Activated CD4-positive, alpha-beta T cell treated with anti-CD3 and anti-CD28 coated beads, Interleukin-2, amount 10 ng/mL, durations not matched to agents 24 days and 14 days (primary cell): ENCODE results near the gene VWA2. TPM values are rescaled to one million over a fixed set of nuclear protein-coding genes. Genes with fewer than 3 reads are reported as not detected.

ENCODE experiments used
- DNase-seq: peaks from one replicate; pipeline ENCODE4 v3.0.0; 2022
- H3K27ac Mint-ChIP-seq: one replicate; pipeline ENCODE4 v1.8.0; 2022; ENCODE audit warnings: mild to moderate bottlenecking, mixed read lengths
- H3K27me3 Mint-ChIP-seq: one replicate; pipeline ENCODE4 v1.8.0; 2022; ENCODE audit warnings: mixed read lengths
- H3K36me3 Mint-ChIP-seq: one replicate; pipeline ENCODE4 v1.8.0; 2022; ENCODE audit warnings: low read depth, mild to moderate bottlenecking, mixed read lengths
- H3K4me1 Mint-ChIP-seq: one replicate; pipeline ENCODE4 v1.8.0; 2021; ENCODE audit warnings: mixed read lengths
- H3K4me3 Mint-ChIP-seq: one replicate; pipeline ENCODE4 v1.8.0; 2022; ENCODE audit warnings: mild to moderate bottlenecking, moderate library complexity, mixed read lengths
- H3K9me3 Mint-ChIP-seq: one replicate; pipeline ENCODE4 v1.8.0; 2021; ENCODE audit warnings: mixed read lengths
- intact Hi-C: fragments of 100-400 bp; cut with micrococcal nuclease; formaldehyde crosslinking; loops from one replicate; pipeline ENCODE4 v1.15.1; 2023
- total RNA-seq: library from RNA; stranded (reverse); gene quantifications from 2 replicates; pipeline ENCODE4 v1.2.3, GENCODE V29; 2022

Gene VWA2
- total RNA-seq, 1 donor from 2014 or later: not detected

- H3K36me3 Mint-ChIP-seq: no peaks in the 10 kb centered on the region
- no peaks in the 10 kb centered on the region for H3K9me3 Mint-ChIP-seq
- H3K27ac Mint-ChIP-seq: no peak overlapping the region
- intact Hi-C loops: no loop called here
- H3K4me3 Mint-ChIP-seq: no peak overlapping the region
- no peak for DNase-seq
- H3K4me1 Mint-ChIP-seq: no peaks in the 10 kb centered on the region
- peaks cover 23% of the 10 kb centered on the region for H3K27me3 Mint-ChIP-seq
These were observed 6.4 kb upstream of the VWA2 start for GRCh38 chr10:114232561-114233176.

GRCh38 chr10:114233482-114233881, 5.6 kb upstream of the VWA2 start:
- Mint-ChIP-seq H3K27me3 (peaks cover 25% of the 10 kb centered on the region), H3K27ac (no peak overlapping the region), H3K36me3 (no peaks in the 10 kb centered on the region), H3K4me3 (no peak overlapping the region), H3K9me3 (no peaks in the 10 kb centered on the region), H3K4me1 (no peaks in the 10 kb centered on the region)
- DNase-seq: no peak
- intact Hi-C loops: no loop called here

- Mint-ChIP-seq H3K4me3 (no peak overlapping the region), H3K9me3 (no peaks in the 10 kb centered on the region), H3K27ac (no peak overlapping the region), H3K36me3 (no peaks in the 10 kb centered on the region), H3K4me1 (peaks cover 1% of the 10 kb centered on the region), H3K27me3 (peaks cover 29% of the 10 kb centered on the region)
- intact Hi-C loops: no loop called here
- DNase-seq: no peak
These were observed 4.9 kb upstream of the VWA2 start for GRCh38 chr10:114234132-114234531.

- Mint-ChIP-seq H3K4me3 (no peak overlapping the region), H3K4me1 (peaks cover 1% of the 10 kb centered on the region), H3K27ac (no peak overlapping the region), H3K27me3 (peaks cover 54% of the 10 kb centered on the region), H3K9me3 (no peaks in the 10 kb centered on the region), H3K36me3 (no peaks in the 10 kb centered on the region)
- intact Hi-C loops: no loop called here
- DNase-seq: no peak
These were observed 916 bp downstream of the VWA2 start for GRCh38 chr10:114239994-114240345.

- no peak overlapping the region for H3K4me3 Mint-ChIP-seq
- H3K4me1 Mint-ChIP-seq: peaks cover 1% of the 10 kb centered on the region
- H3K9me3 Mint-ChIP-seq: no peaks in the 10 kb centered on the region
- peaks cover 50% of the 10 kb centered on the region for H3K27me3 Mint-ChIP-seq
- intact Hi-C loops: no loop called here
- H3K27ac Mint-ChIP-seq: no peak overlapping the region
- H3K36me3 Mint-ChIP-seq: no peaks in the 10 kb centered on the region
- DNase-seq: no peak
These were observed 3.2 kb downstream of the VWA2 start for GRCh38 chr10:114242235-114242634.

GRCh38 chr10:114243661-114244060, 4.6 kb downstream of the VWA2 start:
- no peak for DNase-seq
- no peaks in the 10 kb centered on the region for H3K36me3 Mint-ChIP-seq
- H3K27ac Mint-ChIP-seq: no peak overlapping the region
- H3K4me3 Mint-ChIP-seq: no peak overlapping the region
- intact Hi-C loops: no loop called here
- peaks cover 45% of the 10 kb centered on the region for H3K27me3 Mint-ChIP-seq
- H3K4me1 Mint-ChIP-seq: peaks cover 1% of the 10 kb centered on the region
- no peaks in the 10 kb centered on the region for H3K9me3 Mint-ChIP-seq

- Mint-ChIP-seq H3K27me3 (peaks cover 40% of the 10 kb centered on the region), H3K9me3 (no peaks in the 10 kb centered on the region), H3K4me1 (no peaks in the 10 kb centered on the region), H3K4me3 (no peak overlapping the region), H3K27ac (no peak overlapping the region), H3K36me3 (no peaks in the 10 kb centered on the region)
- intact Hi-C loops: no loop called here
- no peak for DNase-seq
These were observed 5.1 kb downstream of the VWA2 start for GRCh38 chr10:114244126-114244525.

- no peaks in the 10 kb centered on the region for H3K4me1 Mint-ChIP-seq
- H3K27ac Mint-ChIP-seq: no peak overlapping the region
- H3K27me3 Mint-ChIP-seq: peaks cover 37% of the 10 kb centered on the region
- intact Hi-C loops: no loop called here
- DNase-seq: no peak
- no peaks in the 10 kb centered on the region for H3K9me3 Mint-ChIP-seq
- H3K4me3 Mint-ChIP-seq: no peak overlapping the region
- H3K36me3 Mint-ChIP-seq: no peaks in the 10 kb centered on the region
These were observed 6.2 kb downstream of the VWA2 start for GRCh38 chr10:114245121-114245791.

GRCh38 chr10:114246679-114247305, 7.7 kb downstream of the VWA2 start:
- DNase-seq: no peak
- intact Hi-C loops: no loop called here
- Mint-ChIP-seq H3K9me3 (no peaks in the 10 kb centered on the region), H3K27ac (no peak overlapping the region), H3K27me3 (peaks cover 24% of the 10 kb centered on the region), H3K4me3 (no peak overlapping the region), H3K36me3 (no peaks in the 10 kb centered on the region), H3K4me1 (no peaks in the 10 kb centered on the region)

- H3K27ac Mint-ChIP-seq: no peak overlapping the region
- no peak for DNase-seq
- H3K4me1 Mint-ChIP-seq: no peaks in the 10 kb centered on the region
- H3K4me3 Mint-ChIP-seq: no peak overlapping the region
- intact Hi-C loops: no loop called here
- H3K9me3 Mint-ChIP-seq: no peaks in the 10 kb centered on the region
- H3K36me3 Mint-ChIP-seq: no peaks in the 10 kb centered on the region
- H3K27me3 Mint-ChIP-seq: peaks cover 4% of the 10 kb centered on the region
These were observed 11.2 kb downstream of the VWA2 start for GRCh38 chr10:114250236-114250635.

GRCh38 chr10:114250716-114251115, 11.7 kb downstream of the VWA2 start:
- DNase-seq: no peak
- H3K9me3 Mint-ChIP-seq: no peaks in the 10 kb centered on the region
- no peaks in the 10 kb centered on the region for H3K4me1 Mint-ChIP-seq
- H3K4me3 Mint-ChIP-seq: no peak overlapping the region
- H3K36me3 Mint-ChIP-seq: no peaks in the 10 kb centered on the region
- intact Hi-C loops: no loop called here
- peaks cover 4% of the 10 kb centered on the region for H3K27me3 Mint-ChIP-seq
- H3K27ac Mint-ChIP-seq: no peak overlapping the region

- H3K4me1 Mint-ChIP-seq: no peaks in the 10 kb centered on the region
- no peak overlapping the region for H3K27ac Mint-ChIP-seq
- H3K4me3 Mint-ChIP-seq: no peak overlapping the region
- H3K36me3 Mint-ChIP-seq: no peaks in the 10 kb centered on the region
- H3K27me3 Mint-ChIP-seq: peaks cover 4% of the 10 kb centered on the region
- DNase-seq: no peak
- no peaks in the 10 kb centered on the region for H3K9me3 Mint-ChIP-seq
- intact Hi-C loops: no loop called here
These were observed 13.0 kb downstream of the VWA2 start for GRCh38 chr10:114252092-114252491.

GRCh38 chr10:114252883-114253282, 13.8 kb downstream of the VWA2 start:
- intact Hi-C loops: no loop called here
- Mint-ChIP-seq H3K27me3 (peaks cover 3% of the 10 kb centered on the region), H3K36me3 (no peaks in the 10 kb centered on the region), H3K27ac (no peak overlapping the region), H3K9me3 (no peaks in the 10 kb centered on the region), H3K4me1 (no peaks in the 10 kb centered on the region), H3K4me3 (no peak overlapping the region)
- DNase-seq: no peak

GRCh38 chr10:114255227-114255626, 16.2 kb downstream of the VWA2 start:
- Mint-ChIP-seq H3K9me3 (no peaks in the 10 kb centered on the region), H3K27ac (no peak overlapping the region), H3K4me1 (no peaks in the 10 kb centered on the region), H3K36me3 (no peaks in the 10 kb centered on the region), H3K27me3 (no peaks in the 10 kb centered on the region), H3K4me3 (no peak overlapping the region)
- no peak for DNase-seq
- intact Hi-C loops: no loop called here
